ENCODE results near the gene PARP12.

Gene PARP12

DNA sequence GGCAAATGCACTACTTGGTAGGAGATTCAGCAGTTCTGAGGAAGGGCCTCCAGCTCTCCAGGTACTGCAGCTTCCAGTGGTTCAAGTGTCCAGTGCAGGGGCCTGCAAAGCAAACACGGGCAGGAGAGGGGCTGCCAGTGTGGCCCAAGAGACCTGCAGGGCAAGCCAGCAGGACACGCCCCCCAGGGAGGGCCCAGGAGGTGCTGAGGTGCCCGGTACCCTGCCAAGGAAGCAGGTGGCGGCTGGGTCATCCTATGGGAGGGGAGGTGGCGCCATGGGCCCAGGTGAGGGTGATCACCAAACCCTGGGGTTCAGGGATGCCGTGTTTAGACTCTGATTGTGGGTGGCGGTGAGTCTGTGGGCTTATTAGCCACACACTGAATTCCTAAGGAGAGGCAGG, 45.7 kb downstream of the PARP12 start:
- Histone ChIP-seq H3K9me3 (no peaks in the 10 kb centered on the region), H3K4me1 (ENCODE audit: control insufficient read depth in 1 of 2, insufficient read depth in 1 of 2, low read depth in 1 of 2, low read length in 1 of 2) (no peaks in the 10 kb centered on the region), H3K36me3 (peaks cover 91% of the 10 kb centered on the region), H3K27me3 (no peaks in the 10 kb centered on the region), H3K4me3 (ENCODE audit: low read depth in 1 of 2, low read length in 1 of 2) (no peak overlapping the region), H3K27ac (no peak overlapping the region)
- TF ChIP-seq, protein P1, sequence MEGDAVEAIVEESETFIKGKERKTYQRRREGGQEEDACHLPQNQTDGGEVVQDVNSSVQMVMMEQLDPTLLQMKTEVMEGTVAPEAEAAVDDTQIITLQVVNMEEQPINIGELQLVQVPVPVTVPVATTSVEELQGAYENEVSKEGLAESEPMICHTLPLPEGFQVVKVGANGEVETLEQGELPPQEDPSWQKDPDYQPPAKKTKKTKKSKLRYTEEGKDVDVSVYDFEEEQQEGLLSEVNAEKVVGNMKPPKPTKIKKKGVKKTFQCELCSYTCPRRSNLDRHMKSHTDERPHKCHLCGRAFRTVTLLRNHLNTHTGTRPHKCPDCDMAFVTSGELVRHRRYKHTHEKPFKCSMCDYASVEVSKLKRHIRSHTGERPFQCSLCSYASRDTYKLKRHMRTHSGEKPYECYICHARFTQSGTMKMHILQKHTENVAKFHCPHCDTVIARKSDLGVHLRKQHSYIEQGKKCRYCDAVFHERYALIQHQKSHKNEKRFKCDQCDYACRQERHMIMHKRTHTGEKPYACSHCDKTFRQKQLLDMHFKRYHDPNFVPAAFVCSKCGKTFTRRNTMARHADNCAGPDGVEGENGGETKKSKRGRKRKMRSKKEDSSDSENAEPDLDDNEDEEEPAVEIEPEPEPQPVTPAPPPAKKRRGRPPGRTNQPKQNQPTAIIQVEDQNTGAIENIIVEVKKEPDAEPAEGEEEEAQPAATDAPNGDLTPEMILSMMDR (IDR thresholded peaks at IDR 0.05), result no peak

GRCh38 chr7:140016540-140016939, 46.2 kb downstream of the PARP12 start:
- Histone ChIP-seq H3K4me1 (ENCODE audit: control insufficient read depth in 1 of 2, insufficient read depth in 1 of 2, low read depth in 1 of 2, low read length in 1 of 2) (no peaks in the 10 kb centered on the region), H3K9me3 (no peaks in the 10 kb centered on the region), H3K36me3 (peaks cover 91% of the 10 kb centered on the region), H3K27ac (no peak overlapping the region), H3K4me3 (ENCODE audit: low read depth in 1 of 2, low read length in 1 of 2) (no peak overlapping the region), H3K27me3 (no peaks in the 10 kb centered on the region)
- TF ChIP-seq, protein P1 (IDR thresholded peaks at IDR 0.05), result no peak

DNA sequence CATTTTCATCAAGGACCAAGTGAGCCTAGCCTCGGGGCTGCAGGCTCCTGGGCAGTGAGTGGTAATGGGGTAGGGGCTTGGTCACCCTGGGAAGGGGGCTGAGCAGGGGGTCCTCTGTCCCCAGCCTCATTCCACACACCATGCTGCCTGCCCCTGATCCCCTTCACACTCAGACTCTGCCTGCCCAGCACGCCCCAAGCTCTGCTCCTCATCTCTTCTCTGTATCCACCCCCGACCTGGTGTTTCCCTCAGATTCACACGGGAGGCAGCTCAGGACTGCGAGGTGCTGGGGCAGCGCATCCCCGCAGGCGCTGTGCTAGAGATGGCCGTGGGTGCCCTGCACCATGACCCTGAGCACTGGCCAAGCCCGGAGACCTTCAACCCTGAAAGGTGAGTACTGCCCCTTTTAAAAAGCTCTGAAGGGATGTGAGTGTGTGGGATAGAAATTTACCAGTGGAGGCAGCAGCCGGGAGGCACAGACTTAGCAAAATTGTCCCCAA, 47.2 kb downstream of the PARP12 start:
- H3K9me3 ChIP-seq, result no peaks in the 10 kb centered on the region
- no peak overlapping the region for H3K27ac ChIP-seq
- H3K27me3 ChIP-seq, result no peaks in the 10 kb centered on the region
- TF ChIP-seq, protein P1 (IDR thresholded peaks at IDR 0.05), result no peak
- H3K4me1 ChIP-seq (ENCODE audit: control insufficient read depth in 1 of 2, insufficient read depth in 1 of 2, low read depth in 1 of 2, low read length in 1 of 2), result no peaks in the 10 kb centered on the region
- H3K36me3 ChIP-seq, result peaks cover 84% of the 10 kb centered on the region
- no peak overlapping the region for H3K4me3 ChIP-seq (ENCODE audit: low read depth in 1 of 2, low read length in 1 of 2)

DNA sequence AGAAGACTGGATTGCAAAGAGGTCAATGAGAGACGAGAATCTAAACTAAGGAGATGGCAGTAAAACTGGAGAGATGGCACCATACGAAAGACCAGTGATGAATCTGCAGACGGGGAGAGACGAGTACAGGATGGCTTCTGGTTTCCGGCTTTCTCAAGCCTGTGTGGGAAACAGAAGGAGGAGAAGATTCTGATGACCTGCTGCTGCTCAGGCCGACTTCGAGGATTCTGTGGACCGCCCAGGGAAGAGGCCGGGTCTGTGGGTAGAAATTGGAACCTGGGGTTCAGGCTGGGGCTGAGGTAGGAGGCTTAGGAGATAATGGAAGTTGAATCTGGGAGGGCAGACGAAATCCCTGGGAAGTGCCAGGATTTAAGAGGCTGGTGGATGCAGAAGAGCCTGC, 48.6 kb downstream of the PARP12 start:
- H3K4me3 ChIP-seq (ENCODE audit: low read depth in 1 of 2, low read length in 1 of 2), result no peak overlapping the region
- no peak overlapping the region for H3K27ac ChIP-seq
- H3K9me3 ChIP-seq, result no peaks in the 10 kb centered on the region
- H3K36me3 ChIP-seq, result peaks cover 85% of the 10 kb centered on the region
- no peaks in the 10 kb centered on the region for H3K4me1 ChIP-seq (ENCODE audit: control insufficient read depth in 1 of 2, insufficient read depth in 1 of 2, low read depth in 1 of 2, low read length in 1 of 2)
- TF ChIP-seq, protein P1 (IDR thresholded peaks at IDR 0.05), result no peak
- no peaks in the 10 kb centered on the region for H3K27me3 ChIP-seq

GRCh38 chr7:140013676-140014075, 49.1 kb downstream of the PARP12 start:
- no peaks in the 10 kb centered on the region for H3K9me3 ChIP-seq
- no peaks in the 10 kb centered on the region for H3K4me1 ChIP-seq (ENCODE audit: control insufficient read depth in 1 of 2, insufficient read depth in 1 of 2, low read depth in 1 of 2, low read length in 1 of 2)
- no peaks in the 10 kb centered on the region for H3K27me3 ChIP-seq
- no peak overlapping the region for H3K4me3 ChIP-seq (ENCODE audit: low read depth in 1 of 2, low read length in 1 of 2)
- H3K27ac ChIP-seq, result no peak overlapping the region
- TF ChIP-seq, protein P1 (IDR thresholded peaks at IDR 0.05), result no peak
- H3K36me3 ChIP-seq, result peaks cover 85% of the 10 kb centered on the region
